ENCODE measurements around the gene CARD10.

GRCh38 chr22:37445501-37445900 is 73.7 kb downstream of the CARD10 start:
- TF ChIP-seq CTCF (conservative IDR thresholded peaks at IDR 0.05; ENCODE audit: low read length) (no peak), EZH2phosphoT487 (IDR thresholded peaks at IDR 0.05; ENCODE audit: borderline replicate concordance) (no peak)

Data from Loucy (cell line).